Measurements from ENCODE around the gene SCAMP5.
A peak's percentile ranks its signal among the peaks of the same experiment; 100 is the strongest.

The SCAMP5 gene

DNA sequence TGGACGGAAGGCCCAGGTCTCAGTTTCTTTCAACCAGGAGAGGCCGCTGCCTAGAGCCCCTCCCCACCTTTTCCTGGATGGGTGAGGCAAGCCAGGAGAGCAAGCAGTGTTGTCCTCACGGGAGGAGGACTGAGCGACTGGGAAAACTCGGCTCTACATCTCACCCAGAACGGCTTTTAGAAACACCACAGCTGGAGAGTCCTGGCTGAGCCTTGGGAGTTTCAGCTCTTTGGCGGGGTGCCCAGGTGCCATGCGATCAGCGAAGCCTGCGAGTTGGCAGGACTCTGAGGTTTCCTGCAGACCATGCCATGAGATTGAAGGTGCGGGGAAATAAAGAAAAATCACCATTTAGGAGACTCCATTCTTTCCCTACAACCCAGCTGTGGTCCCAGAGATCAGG, 54.0 kb downstream of the SCAMP5 start:
- no peak for DNase-seq

DNA sequence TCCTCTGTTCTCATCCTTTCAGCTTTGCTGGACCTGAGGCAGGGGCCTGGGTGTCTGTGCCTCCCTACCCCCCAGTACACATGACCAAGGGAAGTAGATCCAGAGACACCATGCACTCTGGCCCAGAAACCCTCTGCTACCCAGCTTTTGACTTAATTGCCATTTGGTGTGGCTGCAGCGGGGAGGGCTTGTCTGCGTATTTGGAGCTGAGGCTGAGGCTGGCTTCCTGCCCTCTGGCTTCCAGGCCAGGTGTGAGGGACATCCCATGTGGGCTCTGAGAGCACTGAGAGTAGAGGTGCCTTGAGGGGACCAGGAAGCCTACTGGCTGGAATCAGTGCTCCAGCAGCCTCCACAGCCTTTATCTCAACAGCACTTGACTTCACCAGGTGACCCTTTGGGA, 54.9 kb downstream of the SCAMP5 start:
- no peak for DNase-seq

DNA sequence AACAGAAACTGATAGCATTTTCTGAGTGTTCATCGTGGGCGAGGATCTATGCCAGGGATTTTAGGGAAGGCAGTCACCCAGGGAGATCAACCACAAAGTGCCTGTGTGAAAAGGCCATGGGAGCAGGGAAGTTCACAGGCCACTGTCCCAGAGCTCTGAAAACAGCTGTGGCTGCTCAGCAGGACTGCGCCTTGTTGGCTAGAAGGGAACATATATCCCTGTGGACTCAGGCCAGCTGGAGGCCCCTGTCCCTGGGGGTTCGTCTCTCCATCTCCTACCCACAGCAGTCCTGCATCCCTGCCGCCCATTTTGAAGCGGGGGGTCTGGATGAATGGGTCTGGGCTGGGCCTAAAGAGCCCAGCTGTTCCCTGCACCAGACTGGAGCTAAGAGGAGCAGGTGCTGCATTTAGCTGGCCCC, 55.8 kb downstream of the SCAMP5 start:
- DNase-seq, result no peak

DNA sequence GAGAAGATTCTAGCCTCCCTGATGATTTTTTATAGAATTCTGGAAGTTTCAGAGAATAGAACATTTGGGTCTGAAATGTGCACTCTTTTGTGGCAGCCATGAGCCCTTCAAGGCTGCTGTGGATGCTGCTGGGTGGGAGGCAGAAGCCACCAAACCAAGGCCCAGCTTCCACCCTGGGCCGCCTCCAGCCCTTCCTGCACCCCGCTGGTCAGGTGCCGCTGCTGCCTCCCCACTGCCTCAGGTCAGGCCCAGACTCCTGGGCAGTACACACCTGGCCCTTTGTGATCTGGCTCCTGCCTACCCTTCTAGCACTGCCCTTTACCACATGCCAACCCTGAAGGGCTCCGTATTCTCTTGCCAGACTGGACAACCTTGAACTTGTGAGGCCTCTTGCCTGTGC, 56.3 kb downstream of the SCAMP5 start:
- DNase-seq, result no peak

DNA sequence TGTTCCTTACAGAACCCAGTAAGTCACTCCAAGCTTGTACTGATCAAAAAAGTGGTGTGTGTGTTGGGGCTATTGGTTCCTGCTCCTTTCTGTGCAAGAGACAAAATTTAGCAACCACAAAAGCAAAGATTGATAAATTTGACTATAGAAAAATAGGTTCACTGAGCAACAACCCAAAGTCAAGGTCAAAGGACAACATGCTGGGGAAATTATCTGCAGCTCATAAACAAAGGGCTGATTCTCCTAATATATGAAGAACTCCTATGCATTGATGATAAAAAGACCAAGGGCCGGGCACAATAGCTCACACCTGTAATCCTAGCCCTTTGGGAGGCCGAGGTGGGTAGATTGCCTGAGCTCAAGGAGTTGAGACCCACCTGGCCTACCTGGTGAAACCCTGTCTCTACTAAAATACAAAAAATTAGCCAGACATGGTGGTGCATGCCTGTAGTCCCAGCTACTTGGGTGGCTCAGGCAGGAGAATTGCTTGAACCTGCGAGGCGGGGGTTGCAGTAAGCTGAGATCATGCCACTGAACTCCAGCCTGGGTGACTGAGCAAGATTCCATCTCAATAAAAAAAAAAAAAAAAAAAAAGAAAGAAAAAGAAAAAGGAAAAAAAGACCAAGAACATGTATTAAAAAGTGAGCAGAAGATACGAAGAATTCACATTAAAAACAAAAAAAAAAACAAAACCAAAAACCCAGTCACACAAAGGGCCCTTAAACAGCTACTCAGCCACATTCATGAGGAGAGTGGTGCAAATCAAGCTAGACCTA, 57.8 kb downstream of the SCAMP5 start:
- no peak for DNase-seq

DNA sequence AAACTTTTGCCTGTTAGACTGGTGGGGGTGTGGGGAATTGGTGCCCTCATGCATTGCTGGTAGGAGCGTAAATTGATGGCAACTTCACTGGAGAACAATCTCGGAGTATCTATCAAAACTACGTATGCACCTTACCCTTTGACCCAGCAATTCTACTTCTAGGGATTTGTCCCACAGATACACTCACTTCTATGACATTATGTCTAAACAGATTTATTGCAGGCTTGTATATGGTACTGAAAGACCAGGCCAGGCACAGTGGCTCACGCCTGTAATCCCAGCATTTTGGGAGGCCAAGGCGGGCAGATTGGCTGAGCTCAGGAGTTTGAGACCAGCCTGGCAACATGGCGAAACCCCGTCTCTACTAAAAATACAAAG, 58.4 kb downstream of the SCAMP5 start:
- no peak for DNase-seq

DNA sequence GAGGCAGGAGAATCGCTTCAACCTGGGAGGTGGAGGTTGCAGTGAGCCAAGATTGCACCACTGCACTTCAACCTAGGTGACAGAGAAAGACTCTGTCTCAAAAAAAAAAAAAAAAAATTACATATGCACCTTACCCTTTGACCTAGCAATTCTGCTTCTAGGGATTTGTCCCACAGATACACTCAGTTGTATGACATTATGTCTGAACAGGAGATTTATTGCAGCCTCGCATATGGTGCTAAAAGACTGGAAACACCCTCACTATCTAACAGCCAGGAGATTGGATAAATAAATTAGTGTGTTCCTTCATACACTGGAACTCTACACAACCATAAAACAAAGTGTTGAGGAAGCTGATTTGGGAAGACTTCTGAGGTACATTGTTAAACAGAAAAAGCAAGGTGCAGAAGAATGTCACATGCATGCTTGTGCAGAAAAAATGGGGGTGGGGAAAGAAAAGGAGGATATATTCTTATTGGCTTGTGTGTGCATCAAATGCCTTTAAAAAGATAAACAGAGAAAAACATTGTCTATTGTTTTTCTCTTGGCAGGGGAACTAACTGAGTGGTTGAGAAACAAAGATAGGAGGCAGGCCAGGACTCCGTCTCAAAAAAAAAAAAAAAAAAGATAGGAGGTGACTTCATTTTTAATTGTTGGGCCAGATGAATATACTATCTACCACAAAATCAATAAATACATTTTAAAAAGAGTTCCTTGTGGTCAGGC, 59.0 kb downstream of the SCAMP5 start:
- DNase-seq, result no peak

DNA sequence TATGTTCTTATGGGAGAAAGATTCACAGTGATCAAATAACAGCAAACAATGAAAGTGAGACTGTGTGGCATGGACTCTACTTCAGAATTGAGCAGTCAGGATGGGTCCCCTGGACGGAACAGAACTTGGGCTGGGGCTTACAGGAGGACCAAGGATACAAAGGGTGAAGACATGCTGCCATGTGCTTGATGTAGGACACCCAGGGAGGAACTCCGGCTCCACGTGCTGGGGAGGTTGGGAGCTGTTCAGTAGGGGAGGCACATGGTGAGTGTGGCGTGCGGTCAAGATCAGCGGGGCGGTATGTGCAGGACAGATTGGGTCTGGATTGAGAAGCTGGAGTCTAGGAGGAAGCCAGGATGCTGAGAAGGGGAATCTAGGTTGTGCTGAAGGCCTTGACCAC, 60.7 kb downstream of the SCAMP5 start:
- no peak for DNase-seq

DNA sequence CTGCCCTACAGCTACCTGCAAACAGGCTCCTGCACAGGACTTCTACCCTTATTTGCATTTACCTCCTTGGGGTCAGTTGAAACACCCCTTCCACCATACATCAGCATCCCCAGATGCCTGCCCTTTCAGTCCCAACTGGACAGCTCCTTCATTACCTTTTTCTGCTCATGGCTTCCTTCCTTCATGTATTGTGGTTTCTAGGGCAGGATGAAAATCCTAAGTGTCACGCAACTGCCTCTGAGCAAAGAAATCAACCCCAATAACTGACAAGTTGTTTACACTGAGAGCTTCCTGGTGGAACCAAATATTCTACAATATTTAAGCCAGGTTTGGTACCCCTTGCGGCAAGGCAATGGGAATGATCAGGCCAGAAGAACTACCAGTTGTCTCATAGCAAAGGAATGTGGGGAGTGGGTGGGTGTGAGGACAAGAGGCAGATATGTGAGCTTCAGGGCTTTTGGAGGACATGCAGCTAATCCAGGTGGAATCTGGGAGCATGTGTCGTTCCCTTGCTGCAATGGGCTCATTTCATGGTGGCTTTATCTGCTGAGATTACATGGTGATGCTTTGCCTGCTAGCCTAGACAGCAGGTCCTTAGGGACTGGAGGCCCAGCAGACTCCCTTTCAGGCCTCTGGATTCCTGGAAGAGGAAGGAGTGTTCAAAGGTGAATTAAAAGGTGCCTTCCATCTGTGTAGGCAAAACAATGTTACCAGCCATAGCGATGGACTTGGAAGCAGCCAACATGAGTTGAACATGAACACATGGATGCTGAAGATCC, 63.0 kb downstream of the SCAMP5 start:
- DNase-seq, result no peak

DNA sequence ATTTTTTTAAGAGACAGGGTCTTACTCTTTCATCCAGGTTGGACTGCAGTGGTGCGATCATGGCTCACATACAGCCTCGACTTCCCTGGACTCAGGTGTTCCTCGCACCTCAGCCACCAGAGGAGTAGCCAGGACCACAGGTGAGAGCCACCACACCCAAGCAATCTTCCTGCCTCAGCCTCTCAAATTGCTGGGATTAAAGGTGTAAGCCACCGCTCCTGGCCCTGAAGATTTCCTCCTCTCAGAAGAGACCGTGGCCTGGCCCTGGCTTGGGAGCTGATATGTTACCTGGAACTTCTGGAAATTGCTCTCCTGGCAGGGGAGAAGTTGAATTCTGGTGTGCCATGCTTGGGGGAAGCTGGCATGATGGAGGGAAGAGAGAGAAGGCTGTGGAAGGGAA, 64.2 kb downstream of the SCAMP5 start:
- no peak for DNase-seq

DNA sequence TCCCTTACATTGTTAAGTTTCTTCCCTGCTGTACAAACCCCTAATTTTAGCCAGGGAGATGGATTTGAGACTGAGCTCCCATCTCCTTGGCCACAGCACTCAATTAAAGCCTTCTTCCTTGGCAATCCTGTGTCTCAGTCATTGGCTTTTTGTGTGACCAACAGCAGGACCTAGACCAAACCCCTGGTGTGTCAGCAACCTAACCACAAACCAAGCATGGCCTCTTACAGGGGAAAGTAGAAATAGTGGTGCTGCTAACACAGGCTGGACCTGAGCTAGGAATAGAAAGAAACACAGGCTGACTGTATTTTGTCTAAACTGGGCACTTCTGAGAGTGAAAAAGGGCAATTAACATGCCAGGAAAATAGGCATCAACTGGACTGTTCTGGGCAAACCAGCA, 65.9 kb downstream of the SCAMP5 start:
- peak in 1 of 2 donors; percentile 40 for DNase-seq

DNA sequence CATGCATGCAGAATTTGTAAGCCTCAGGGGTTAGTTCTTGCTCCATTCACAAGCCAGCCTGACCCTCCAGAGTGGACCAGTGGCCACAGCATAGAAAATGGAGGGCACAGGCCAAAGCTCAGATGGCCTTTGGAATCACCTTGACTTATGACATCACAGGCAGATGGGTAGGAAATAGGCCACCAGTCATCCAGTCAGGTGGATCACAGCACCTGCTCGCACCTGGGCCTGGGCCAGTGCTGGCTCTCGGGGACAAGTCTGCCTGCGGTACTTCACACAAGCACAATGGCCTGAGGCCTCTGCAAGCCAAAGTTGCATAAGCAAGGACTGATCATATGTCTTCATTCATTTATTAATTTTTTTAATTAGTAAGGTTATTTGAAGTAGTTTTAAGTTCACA, 67.3 kb downstream of the SCAMP5 start:
- no peak for DNase-seq

DNA sequence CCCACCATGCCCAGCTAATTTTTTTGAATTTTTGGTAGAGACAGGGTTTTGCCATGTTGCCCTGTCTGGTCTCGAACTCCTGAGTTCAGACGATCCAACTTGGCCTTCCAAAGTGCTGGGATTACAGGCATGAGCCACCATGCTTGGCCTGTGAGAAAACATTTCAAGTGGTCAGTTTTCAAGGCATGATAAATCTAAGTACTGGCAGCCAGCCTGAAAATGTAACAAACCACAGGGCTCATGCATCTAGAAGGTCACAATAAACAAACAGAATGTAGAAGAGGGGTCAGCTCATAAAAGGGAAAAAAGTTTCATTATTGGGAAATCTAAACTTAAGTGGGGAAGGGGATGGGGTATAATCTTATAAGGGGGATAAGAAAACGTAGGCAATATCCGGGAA, 68.0 kb downstream of the SCAMP5 start:
- DNase-seq, result no peak

DNA sequence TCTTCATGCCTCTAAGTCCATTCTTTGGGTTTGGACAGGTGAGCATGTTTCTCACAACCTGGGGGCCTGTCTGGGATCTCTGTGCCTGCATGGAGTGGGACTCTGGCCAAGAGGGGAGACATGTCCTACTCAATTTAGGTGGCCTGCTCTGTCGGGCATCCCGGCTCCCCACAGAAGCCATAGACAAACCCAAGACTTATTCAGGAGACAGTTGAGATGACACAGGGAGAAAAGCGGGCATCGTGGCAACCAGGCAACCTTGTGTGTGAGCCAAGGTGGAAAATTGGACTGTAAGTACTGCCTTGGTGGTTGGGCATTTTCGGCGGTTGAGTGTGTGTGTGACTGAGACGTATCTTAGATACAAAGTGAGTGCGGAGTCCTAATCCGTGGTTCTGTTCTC, 68.5 kb downstream of the SCAMP5 start:
- DNase-seq, result no peak

DNA sequence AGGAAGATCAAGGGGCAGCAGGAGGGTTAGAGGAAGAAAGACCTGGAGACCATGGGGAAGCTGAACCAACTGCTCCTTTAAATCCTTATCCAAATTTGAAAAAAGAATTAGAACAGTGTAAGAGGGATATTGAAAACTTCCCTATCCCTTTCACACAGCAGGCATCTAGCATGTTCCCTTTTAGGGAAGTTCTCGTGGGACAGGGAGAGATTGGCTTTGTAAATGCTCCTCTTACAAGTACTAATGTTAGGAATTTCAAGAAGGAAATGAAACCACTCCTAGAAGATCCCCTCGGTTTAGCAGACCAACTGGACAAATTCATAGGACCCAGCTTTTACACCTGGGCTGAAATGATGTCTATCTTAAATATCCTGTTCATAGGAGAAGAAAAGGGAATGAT, 69.5 kb downstream of the SCAMP5 start:
- DNase-seq, result no peak

DNA sequence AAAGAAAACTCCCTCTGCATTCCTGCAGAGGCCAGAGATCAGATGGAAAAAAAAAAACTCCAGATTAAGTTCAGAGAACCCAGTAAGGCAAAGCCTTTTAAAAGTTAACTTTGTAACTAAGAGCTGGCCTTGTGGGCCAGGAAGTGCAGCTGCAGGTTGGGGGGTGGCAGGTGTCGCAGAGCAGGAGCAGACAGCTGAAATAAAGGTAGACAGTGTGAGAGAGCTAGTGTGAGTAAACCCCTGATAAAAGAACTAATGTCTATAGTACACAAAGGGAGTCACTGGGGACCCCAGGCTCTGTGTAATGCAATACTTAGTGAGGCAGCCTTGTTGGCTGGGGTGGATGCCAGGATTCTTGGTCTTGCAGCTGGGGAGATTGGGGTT, 70.1 kb downstream of the SCAMP5 start:
- no peak for DNase-seq

DNA sequence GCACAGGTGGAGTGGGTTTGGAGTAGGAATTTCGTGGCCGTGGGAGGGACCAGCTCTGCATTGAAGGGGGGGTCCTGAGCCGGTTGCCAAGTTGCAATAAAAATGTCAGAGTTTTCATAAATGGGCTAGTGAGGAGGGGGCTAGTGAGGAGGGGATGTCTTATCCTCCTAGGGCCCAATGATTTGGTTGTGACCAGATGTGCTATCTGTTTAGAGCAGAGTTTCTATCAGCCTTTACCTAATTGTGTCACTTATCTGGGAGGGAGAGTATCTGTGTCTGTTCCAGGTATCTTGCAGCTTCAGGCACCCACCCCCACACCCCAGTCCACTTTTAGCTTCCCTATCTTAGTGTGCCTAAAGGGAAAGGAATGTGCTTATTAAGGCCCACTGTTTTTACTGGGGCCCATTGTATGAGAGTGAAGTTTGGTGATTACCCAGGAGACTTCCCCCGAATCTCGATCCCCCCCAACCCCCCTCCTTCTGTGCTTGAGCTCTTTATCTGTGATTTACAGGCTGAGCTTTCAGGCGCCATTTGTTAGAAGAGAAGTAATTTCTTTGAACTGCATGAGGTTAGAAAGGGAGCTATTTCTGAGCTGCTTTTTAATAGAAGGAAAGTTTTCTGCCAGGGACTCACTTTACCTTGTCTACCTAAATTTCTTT, 70.6 kb downstream of the SCAMP5 start:
- no peak for DNase-seq

DNA sequence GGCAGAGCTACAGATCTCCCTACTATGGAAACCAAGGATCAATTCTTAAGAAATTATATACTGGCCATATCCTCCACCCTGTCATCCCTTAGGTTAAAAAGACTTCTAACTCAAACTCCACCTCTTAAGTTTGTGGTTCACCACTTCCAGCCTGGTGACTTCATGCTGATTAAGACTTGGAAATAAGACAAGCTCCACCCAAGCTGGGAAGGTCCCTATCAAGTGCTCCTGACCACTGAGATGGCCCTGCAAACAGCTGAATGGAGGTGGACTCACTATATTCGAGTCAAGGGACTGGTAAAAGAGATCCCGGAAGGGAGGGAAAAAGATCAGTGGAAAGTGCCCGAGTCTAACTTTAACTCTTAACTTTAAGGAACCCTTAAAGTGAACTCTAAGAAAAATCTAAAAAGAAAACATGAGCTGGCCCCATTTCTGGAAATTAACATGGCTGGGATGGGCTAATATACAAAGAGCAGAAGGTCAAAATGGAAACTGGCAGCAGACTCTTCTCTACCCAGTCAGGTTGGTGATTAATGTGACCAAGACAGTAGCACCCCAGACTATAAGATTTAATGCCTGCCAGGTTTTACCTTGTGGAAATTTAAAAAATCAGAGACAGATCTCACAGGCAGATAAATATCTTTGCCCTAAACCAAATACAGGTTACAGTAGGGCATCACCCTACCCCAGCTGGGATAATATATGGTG, 71.9 kb downstream of the SCAMP5 start:
- DNase-seq, result peak; percentile 48 to 65

DNA sequence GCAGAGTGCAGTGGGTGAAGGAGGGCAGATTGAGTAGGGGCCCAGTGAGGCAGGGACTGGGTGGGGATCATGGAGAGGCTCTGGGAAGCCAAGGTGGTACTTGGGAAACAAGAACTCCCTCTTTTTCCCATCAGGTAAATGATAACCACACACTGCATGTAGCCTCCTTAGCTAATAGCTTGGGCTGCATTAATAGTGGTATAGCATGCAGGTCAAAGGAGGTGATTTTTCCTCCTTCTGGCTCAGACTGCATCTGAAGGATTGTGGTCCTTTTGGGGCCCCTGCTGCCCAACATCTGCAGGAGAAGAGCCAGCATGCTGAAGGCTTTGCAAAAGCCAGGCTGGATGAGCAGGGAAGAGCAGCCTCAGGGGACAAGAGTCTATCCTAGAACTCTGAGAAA, 73.4 kb downstream of the SCAMP5 start:
- DNase-seq, result no peak

DNA sequence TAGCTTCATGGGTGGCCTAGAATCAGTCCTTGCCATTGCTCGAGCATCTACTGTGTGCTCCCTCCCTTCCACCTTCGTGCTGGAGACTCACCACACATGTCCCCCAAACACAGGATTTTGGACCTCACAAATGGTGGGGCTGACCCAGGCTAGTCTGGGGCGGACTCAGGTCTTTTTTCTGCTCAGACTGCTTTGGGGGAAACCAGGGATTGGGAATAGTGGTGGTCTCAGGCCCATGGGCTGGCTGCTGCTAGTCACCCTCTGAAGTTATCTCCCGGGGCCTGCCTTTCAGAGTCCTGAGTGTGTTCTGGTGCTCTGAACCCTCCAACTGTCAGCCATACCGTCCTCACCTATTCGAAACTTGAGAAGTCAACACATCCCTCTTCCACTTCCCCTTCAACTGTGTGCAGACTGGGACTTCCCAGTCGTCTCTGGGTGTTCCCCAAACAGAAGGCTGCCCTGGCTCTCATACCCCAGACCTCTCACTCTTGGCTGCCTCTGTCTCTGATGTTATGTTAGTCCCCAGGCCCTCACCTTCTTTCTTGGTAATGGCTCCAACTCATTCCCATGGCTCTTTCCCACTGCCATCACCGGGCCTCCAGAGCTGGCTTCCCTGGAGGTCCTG, 74.0 kb downstream of the SCAMP5 start:
- DNase-seq, result peak; percentile 24 to 77

DNA sequence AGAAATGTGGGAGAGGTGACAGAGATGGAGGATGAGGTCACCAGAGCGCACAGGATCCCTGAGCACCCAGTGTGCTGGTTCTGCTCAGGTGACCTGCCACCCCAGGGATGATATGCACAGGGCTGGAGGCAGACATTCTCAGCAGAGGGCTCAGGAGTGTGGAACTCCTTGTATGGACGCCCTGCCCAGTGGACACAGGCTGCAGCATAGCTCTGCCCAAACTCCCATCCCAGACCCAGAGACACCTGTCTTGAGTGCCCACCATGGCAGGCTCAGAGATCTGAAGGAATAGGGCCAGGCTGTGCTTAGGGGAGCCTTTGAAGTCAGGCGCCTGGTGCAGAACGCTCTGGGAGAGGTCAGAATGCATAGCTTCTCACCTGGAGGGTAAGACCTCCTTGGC, 75.3 kb downstream of the SCAMP5 start:
- no peak for DNase-seq

Measured in CD4-positive, alpha-beta T cell treated with Interleukin-4 for 1 hour (primary cell).